ENCODE data around the gene NPHP3. TPM values are rescaled to one million over a fixed set of nuclear protein-coding genes. Genes with fewer than 3 reads are reported as not detected.
"Not testable (repeated sequence)": the region's sequence is repeated elsewhere in the genome, so short reads cannot be mapped to it uniquely, and the experiment has no call there.

The NPHP3 gene, protein sequence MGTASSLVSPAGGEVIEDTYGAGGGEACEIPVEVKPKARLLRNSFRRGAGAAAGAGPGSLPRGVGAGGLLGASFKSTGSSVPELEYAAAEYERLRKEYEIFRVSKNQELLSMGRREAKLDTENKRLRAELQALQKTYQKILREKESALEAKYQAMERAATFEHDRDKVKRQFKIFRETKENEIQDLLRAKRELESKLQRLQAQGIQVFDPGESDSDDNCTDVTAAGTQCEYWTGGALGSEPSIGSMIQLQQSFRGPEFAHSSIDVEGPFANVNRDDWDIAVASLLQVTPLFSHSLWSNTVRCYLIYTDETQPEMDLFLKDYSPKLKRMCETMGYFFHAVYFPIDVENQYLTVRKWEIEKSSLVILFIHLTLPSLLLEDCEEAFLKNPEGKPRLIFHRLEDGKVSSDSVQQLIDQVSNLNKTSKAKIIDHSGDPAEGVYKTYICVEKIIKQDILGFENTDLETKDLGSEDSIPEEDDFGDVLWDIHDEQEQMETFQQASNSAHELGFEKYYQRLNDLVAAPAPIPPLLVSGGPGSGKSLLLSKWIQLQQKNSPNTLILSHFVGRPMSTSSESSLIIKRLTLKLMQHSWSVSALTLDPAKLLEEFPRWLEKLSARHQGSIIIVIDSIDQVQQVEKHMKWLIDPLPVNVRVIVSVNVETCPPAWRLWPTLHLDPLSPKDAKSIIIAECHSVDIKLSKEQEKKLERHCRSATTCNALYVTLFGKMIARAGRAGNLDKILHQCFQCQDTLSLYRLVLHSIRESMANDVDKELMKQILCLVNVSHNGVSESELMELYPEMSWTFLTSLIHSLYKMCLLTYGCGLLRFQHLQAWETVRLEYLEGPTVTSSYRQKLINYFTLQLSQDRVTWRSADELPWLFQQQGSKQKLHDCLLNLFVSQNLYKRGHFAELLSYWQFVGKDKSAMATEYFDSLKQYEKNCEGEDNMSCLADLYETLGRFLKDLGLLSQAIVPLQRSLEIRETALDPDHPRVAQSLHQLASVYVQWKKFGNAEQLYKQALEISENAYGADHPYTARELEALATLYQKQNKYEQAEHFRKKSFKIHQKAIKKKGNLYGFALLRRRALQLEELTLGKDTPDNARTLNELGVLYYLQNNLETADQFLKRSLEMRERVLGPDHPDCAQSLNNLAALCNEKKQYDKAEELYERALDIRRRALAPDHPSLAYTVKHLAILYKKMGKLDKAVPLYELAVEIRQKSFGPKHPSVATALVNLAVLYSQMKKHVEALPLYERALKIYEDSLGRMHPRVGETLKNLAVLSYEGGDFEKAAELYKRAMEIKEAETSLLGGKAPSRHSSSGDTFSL (N-terminal part only)
- total RNA-seq (2014; rRNA removed; shearing (Covaris generic); ENCODE audit: low replicate concordance) = 13.8 and 27.5 TPM in 2 replicates

DNA sequence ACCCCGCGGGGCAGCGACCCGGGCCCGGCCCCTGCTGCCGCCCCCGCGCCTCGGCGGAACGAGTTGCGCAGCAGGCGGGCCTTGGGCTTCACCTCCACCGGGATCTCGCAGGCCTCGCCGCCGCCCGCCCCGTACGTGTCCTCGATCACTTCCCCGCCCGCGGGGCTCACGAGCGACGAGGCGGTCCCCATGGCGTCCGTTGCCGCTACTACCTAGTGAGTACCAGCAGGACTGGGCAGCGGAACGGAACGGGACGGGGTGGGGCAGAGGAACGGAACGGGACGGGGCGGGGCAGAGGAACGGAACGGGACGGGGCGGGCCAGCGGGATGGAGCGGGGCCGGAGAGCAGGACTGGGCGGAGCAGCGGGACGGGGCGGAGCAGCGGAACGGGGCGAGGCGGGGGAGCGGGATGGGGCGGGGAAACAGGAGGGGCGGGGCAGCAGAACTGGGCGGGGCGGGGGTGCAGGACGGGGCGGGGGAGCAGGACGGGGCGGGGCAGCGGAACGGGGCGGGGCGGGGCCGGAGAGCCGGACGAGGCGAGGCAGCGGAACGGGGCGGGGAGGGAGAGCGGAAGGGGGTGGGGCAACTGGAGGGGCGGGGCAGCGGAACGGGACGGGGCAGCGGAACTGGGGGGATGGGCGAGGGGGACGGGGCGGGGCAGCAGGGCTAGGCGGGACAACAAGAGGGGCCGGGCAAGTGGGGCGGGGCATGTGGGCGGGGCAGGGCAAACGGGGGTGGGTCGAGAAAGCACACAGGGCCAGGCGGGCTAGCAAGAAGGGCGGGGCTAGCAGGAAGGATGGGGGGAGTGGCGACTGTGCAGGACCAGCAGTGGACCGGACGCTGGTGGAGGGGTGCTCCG, at the start of gene NPHP3:
NPHP3 (minus strand) TSS at position 245 of the 859 bp plus-strand sequence; CDS start at position 191, 54 bp downstream.
- DNase-seq = peak; percentile 97
- Histone ChIP-seq H3K27me3 (no peaks in the 10 kb centered on the region), H3K4me3 (peak within 1 kb of the TSS; percentile 79), H3K9me3 (no peaks in the 10 kb centered on the region), H3K36me3 (peaks cover 9% of the 10 kb centered on the region)

DNA sequence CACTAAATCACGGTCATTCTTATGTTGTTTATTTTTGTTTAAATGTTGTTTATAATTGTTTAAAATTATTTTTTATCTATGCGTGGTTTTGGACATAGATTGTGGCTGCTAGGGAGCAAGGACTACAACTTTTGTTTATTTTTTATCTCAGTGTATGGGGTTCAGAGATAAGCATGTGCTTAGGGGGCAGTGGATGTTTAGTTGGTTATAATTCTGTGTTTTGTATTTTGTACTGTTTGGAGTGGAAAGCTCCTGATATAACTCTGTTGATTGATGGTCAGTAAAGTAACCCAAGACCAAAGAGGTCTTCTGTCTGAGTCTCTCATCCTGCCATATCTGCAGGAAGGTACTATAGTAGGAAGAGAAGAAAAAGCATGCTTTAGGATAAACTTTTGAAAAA, 36.5 kb upstream of the NPHP3 start:
- H3K9me3 ChIP-seq = 0 out of 2 replicates have a peak, but pooled peaks cover 2% of the 10 kb centered on the region
- no peak for DNase-seq
- H3K27me3 ChIP-seq = no peaks in the 10 kb centered on the region
- H3K36me3 ChIP-seq = no peaks in the 10 kb centered on the region
- H3K4me3 ChIP-seq = no peak overlapping the region

DNA sequence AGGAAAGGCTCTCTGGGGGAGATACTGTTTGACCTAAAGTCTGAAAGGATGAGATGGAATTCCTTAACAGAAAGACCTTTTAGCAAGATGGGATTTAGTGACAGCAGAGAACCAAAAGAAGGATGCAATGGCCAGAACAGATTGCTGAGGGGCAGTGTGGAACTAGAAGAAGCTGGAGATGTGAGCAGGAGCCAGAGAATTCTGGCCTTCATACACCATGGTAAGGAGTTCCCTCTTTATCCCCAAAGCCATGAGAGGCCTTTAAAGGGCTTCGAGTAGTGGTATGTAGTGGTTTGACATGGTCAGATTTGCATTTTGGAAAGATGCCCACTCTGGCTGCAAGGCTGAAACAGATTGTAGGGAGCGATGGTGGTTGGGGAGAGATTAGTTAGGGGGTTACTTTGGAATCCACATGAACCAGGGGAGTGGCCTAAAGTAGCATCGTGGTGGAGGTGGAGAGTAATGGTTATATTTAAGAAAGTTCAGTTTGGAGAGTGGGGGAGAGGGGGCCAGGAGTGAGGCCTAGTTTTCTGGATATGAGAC, 34.0 kb upstream of the NPHP3 start:
- no peak for DNase-seq

DNA sequence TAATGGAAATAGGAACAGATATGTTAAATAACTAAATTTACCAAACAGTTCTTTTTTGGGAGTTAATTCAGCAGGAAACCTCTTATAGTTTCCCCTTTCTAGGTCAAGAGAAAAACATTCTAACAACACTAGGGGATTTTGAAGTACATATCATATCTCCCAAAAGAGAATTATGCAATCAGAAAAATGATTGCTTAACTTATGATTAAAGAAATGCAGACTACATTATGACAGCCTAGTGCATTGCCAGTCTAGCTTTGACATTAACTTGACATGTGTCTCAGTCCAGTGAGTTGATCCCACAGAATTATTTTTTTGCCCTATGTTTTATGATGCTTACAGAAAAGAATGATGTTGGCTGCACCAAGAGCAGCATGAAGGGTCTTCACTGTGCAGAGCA, 31.7 kb upstream of the NPHP3 start:
- no peak for DNase-seq
- H3K4me3 ChIP-seq = no peak overlapping the region
- no peaks in the 10 kb centered on the region for H3K36me3 ChIP-seq
- peaks cover 2% of the 10 kb centered on the region; the same call in 1 of the 2 replicates for H3K27me3 ChIP-seq
- H3K9me3 ChIP-seq = no peaks in the 10 kb centered on the region

More for the DNA sequence above, 34.0 kb upstream of the NPHP3 start:
- Histone ChIP-seq H3K36me3 (no peaks in the 10 kb centered on the region), H3K27me3 (peaks cover 2% of the 10 kb centered on the region; the same call in 1 of the 2 replicates), H3K9me3 (0 out of 2 replicates have a peak, but pooled peaks cover 2% of the 10 kb centered on the region), H3K4me3 (no peak overlapping the region)

DNA sequence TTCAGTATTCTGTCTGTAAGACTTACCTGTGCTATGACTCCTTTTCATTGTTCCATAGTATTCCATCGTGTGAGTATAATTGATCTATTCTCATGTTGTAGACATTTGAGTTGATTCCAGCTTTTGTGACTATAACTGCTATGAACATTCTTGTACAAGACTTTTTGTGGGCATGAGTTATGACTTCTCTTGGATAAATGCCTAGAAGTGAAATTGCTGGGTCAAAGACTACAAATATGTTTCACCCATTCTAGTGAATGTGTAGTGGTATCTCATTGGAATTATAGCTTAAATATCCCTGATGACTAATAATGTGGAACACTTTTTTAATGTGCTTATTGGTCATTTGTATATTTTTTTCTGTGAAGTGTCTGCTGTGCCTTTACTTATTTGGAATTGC, 27.6 kb upstream of the NPHP3 start:
- DNase-seq = no peak
- Histone ChIP-seq H3K9me3 (no peaks in the 10 kb centered on the region), H3K36me3 (no peaks in the 10 kb centered on the region), H3K27me3 (peaks cover 4% of the 10 kb centered on the region; the same call in 1 of the 2 replicates), H3K4me3 (no peak overlapping the region)

DNA sequence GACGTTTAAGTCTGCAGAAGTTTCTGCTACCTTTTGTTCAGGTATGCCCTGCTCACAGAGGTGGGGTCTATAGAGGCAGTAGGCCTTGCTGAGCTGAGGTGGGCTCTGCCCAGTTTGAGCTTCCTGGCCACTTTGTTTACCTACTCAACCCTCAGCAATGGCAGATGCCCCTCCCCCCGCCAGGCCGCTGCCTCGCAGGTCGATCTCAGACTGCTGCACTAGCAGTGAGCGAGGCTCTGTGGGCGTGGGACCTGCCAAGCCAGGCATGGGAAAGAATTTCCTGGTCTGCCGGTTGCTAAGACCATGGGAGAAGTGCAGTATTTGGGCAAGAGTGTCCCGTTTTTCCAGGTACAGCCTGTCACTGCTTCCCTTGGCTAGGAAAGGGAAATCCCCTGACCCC, 24.5 kb upstream of the NPHP3 start:
- not testable (repeated sequence) for H3K27me3 ChIP-seq, H3K9me3 ChIP-seq, H3K36me3 ChIP-seq, H3K4me3 ChIP-seq, DNase-seq

DNA sequence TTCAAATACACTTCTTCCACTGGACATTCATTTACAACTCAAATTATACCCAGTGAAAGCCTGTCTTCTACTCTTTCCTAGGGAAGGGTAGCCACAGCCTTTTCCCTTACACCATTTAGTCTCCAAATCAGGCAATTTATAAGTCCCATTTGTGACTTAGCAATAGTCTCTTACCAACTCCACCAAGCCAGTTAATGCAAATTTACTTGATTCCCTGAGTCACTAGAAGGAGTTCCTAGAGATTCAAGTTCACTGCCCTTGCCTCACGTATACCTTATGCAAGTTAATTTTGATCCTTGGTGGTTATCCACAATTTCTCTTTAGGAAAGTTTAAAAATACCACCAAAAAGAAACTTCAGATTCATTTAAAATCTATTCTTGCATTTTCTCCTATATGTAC, 16.1 kb upstream of the NPHP3 start:
- no peak for DNase-seq
- Histone ChIP-seq H3K9me3 (no peaks in the 10 kb centered on the region), H3K36me3 (no peaks in the 10 kb centered on the region), H3K27me3 (peaks cover 34% of the 10 kb centered on the region), H3K4me3 (no peak overlapping the region)

DNA sequence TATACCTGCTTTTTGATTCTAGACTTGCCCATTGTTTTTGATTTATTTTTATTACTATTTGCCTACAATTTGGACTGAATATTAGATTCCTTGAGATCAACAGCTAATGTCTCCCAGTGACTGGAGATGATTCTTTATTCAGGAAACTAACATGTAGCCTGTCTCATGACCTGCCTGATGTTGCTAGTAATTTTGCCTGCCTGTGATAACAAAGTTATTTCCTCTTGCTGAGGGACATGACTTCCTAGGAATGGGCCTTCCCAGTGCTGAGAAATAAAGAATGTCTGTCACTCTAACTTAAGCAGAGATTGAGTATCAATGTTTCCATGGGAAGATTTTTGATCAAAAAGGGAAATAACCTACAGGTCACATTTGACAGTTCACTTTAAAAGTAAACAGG, 13.4 kb upstream of the NPHP3 start:
- no peaks in the 10 kb centered on the region for H3K36me3 ChIP-seq
- H3K27me3 ChIP-seq = peaks cover 50% of the 10 kb centered on the region
- no peak for DNase-seq
- no peaks in the 10 kb centered on the region for H3K9me3 ChIP-seq
- H3K4me3 ChIP-seq = no peak overlapping the region

DNA sequence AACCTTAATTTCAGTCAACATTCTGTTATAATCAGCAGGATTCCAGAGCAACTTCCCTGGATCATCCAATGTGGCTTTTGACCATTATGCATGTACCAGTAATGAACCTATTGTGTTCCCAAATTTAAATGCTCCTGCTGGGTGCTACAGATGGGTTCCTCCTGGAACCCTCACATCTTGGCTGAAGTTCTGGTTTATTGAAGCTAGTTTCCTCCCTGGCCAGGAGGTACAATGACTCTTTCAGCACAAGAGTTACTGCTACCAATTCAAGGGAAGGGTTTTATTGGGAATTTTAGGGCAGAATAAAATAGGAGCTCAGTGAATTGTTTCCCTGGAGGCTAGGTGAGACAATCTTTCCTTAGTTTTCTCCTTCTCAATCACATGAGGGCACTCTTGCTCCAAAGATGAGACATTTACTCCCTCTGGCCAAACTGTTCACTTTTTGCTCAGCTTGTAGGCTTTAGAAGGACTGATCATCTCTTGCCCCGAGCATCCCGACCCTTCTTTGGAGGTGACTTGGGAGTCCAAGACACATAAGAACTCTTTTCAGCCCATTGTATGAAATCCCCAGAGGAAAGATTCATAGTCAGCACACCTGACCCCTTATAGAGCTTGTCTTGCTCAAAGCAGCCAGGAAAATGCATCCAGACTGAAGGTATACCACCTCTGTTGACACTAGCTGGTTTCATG, 8.8 kb upstream of the NPHP3 start:
- no peak overlapping the region for H3K4me3 ChIP-seq
- H3K36me3 ChIP-seq = no peaks in the 10 kb centered on the region
- DNase-seq = no peak
- no peaks in the 10 kb centered on the region for H3K9me3 ChIP-seq
- peaks cover 35% of the 10 kb centered on the region for H3K27me3 ChIP-seq

DNA sequence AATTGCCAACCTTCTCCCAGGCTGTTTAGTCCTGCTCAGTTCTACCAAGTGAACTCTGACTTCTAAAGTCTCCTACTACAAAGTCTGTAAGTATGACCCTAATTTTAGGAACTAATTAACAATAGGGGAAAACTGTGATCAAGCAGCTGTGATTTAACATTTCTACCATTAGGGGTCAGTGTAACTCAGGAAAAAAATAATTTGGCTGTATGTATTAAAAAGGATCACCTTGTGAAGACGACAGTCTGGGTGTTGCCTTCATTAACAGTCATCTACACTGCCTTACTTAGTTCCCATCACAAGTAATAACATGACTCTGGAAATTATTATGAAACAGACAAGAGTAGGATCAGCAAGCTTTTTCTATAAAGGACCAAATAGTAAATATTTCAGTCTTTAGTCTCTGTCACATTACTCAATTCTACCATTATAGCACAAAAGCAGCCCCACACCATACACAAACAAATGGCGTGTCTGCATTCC, 4.2 kb upstream of the NPHP3 start:
- DNase-seq = no peak
- H3K36me3 ChIP-seq = no peaks in the 10 kb centered on the region
- no peak overlapping the region for H3K4me3 ChIP-seq
- H3K9me3 ChIP-seq = no peaks in the 10 kb centered on the region
- H3K27me3 ChIP-seq = peaks cover 10% of the 10 kb centered on the region

DNA sequence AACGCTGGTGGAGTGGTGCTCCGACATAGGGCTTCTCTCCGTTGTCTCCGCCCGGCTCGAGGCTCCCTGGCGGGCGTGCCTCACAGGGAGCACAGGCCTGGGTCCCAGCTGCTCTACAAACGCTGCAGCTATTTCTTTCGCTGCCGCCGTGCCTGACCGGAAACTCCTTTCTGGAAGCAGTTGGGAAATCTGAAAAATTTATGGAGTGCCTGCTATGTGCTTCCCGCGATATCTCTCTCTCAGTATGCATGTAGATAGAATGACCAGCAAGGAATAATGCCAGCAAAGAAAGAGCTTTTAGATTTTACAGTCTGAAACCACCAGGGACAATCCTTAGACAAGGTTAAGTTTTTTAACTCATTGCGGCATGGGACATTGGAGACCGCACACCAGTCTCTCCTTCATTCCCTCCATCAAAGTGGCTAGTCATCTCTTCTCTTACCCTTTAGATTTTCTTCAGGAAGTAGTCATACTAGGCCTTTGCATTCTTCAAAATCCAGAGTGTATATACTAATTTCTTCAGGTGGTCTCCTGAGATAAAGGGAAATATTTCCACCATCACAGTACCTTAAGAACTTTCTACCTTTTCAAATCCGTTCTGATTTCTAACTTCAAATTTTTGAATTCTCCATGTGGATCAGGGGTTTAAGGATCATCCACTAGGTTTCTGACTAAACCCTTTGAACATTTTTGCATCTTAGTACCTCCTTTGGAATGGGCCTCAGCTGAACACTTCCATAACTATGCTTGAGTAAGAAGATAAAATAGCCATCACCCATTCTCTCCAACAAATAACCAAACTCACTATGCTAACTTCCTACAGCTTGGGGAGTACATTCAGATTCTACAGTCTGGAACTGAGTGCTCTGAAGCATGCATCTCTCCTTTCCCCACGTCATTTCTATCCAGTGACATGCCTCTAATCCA, 1.1 kb upstream of the NPHP3 start:
- Histone ChIP-seq H3K9me3 (no peaks in the 10 kb centered on the region), H3K27me3 (no peaks in the 10 kb centered on the region), H3K4me3 (peak overlapping the region; percentile 68), H3K36me3 (peaks cover 4% of the 10 kb centered on the region)
- no peak for DNase-seq

DNA sequence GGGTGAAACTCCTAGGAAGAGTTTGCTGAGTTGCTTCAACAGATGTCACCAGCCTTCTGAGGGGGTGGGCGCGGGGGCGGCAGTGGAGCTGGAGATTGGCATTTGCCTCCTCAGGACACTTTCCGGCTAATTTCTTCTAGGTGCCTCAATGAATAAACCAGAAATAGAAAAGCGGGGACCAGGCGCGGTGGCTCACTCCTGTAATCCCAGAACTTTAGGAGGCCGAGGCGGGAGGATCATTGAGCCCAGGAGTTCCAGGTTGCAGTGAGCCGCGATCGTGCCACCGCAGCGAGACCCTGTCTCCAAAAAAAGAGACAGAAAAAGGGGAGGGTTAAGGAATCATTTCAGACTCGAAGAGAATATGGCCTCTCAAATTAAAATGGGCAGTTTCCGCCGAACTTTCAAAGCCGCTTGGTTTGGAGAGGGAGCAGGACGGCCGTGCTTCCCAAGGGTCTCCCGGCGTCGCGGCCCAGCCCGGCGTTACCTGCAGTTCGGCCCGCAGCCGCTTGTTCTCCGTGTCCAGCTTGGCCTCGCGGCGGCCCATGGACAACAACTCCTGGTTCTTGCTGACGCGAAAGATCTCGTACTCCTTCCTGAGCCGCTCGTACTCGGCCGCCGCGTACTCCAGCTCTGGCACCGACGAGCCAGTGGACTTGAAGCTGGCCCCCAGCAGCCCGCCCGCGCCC, 587 bp downstream of the NPHP3 start:
- DNase-seq = peak; percentile 78
- Histone ChIP-seq H3K9me3 (no peaks in the 10 kb centered on the region), H3K4me3 (peak overlapping the region; percentile 79), H3K36me3 (peaks cover 12% of the 10 kb centered on the region), H3K27me3 (no peaks in the 10 kb centered on the region)

DNA sequence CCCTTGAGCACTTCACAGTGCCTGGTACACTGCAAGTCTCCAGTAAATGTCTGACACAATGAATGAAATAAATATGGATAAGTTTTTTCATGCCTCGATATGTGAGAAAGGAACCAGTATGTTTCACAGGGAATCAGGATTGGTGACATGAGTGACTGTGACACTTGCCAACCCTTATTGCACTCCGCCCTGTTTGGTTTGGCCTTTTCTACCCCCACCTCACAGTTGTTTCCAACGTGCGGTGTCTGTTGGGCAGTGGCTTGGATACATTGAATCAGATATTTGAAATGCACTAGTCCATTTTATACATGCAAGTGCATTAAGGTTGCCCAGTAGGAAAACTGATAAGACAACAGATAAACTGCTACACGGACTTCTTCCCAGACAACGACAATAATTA, 2.0 kb downstream of the NPHP3 start:
- no peak for DNase-seq
- Histone ChIP-seq H3K4me3 (peak overlapping the region; percentile 79), H3K27me3 (no peaks in the 10 kb centered on the region), H3K9me3 (no peaks in the 10 kb centered on the region), H3K36me3 (peaks cover 16% of the 10 kb centered on the region)

Data from MG63 (cell line).